ENCODE data around the gene CRYAB.

CRYAB gene

GRCh38 chr11:111911563-111912401, at the start of gene CRYAB:
Gene CRYAB, minus strand, starts transcription at chr11:111911770. Its CDS starts 46 bp downstream, at chr11:111911724.
- no peak for DNase-seq

- DNase-seq, result no peak
These were observed 49.3 kb upstream of the CRYAB start for GRCh38 chr11:111960916-111961315.

GRCh38 chr11:111957663-111958444, 46.3 kb upstream of the CRYAB start:
- no peak for DNase-seq

GRCh38 chr11:111954154-111954553, 42.6 kb upstream of the CRYAB start:
- no peak for DNase-seq

GRCh38 chr11:111951565-111951964, 40.0 kb upstream of the CRYAB start:
- no peak for DNase-seq

- no peak for DNase-seq
These were observed 38.2 kb upstream of the CRYAB start for GRCh38 chr11:111949519-111950426.

- DNase-seq, result no peak
These were observed 35.6 kb upstream of the CRYAB start for GRCh38 chr11:111947143-111947542.

- no peak for DNase-seq
These were observed 34.9 kb upstream of the CRYAB start for GRCh38 chr11:111946499-111946898.

GRCh38 chr11:111945198-111945597, 33.6 kb upstream of the CRYAB start:
- no peak for DNase-seq

GRCh38 chr11:111944651-111945051, 33.1 kb upstream of the CRYAB start:
- DNase-seq, result no peak

- no peak for DNase-seq
These were observed 32.6 kb upstream of the CRYAB start for GRCh38 chr11:111944139-111944538.

- no peak for DNase-seq
These were observed 31.3 kb upstream of the CRYAB start for GRCh38 chr11:111942829-111943228.

- DNase-seq, result no peak
These were observed 30.4 kb upstream of the CRYAB start for GRCh38 chr11:111941963-111942362.

GRCh38 chr11:111939836-111940604, 28.4 kb upstream of the CRYAB start:
- no peak for DNase-seq

GRCh38 chr11:111938687-111939160, 27.2 kb upstream of the CRYAB start:
- DNase-seq, result no peak

- no peak for DNase-seq
These were observed 26.3 kb upstream of the CRYAB start for GRCh38 chr11:111937844-111938243.

- no peak for DNase-seq
These were observed 25.8 kb upstream of the CRYAB start for GRCh38 chr11:111937461-111937769.

GRCh38 chr11:111936040-111936540, 24.5 kb upstream of the CRYAB start:
- DNase-seq, result no peak

- DNase-seq, result no peak
These were observed 23.9 kb upstream of the CRYAB start for GRCh38 chr11:111935317-111936039.

- no peak for DNase-seq
These were observed 22.7 kb upstream of the CRYAB start for GRCh38 chr11:111934306-111934705.

GRCh38 chr11:111933872-111934271, 22.3 kb upstream of the CRYAB start:
- no peak for DNase-seq
